ENCODE results near the gene ALCAM.
"Not testable (repeated sequence)": the region's sequence is repeated elsewhere in the genome, so short reads cannot be mapped to it uniquely, and the experiment has no call there.

ALCAM gene

DNA sequence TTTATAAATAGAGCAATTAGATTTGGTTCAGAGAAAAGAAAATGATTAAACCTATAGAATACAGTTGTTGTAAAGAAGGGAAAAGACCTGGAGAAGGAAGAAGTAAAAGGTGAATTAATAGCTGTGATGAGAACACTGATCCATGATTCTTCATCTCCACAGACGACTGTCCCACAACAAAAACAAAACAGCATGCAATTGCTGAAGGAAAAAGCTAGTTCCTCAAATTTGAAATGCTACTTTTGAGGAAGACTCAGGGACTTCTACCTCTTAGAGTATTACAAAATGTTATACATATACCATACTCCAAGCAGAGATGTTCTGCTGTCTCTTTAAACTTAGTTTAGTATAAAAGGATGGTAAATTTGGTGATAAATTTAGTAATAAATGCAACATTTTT is 21.5 kb downstream of the ALCAM start:
- Histone ChIP-seq H3K27ac (ENCODE audit: insufficient read depth, low read depth, low read length, poor library complexity, severe bottlenecking) (no peak overlapping the region), H3K4me1 (ENCODE audit: control insufficient read depth, insufficient read depth, low read length) (no peaks in the 10 kb centered on the region), H3K27me3 (ENCODE audit: control insufficient read depth, insufficient read depth, low read length, poor library complexity, severe bottlenecking) (no peaks in the 10 kb centered on the region), H3K4me3 (ENCODE audit: insufficient read depth, low read depth, low read length) (no peak overlapping the region), H3K36me3 (ENCODE audit: control insufficient read depth, insufficient read depth, low read length) (no peaks in the 10 kb centered on the region), H3K9me3 (ENCODE audit: control insufficient read depth, low read length) (no peaks in the 10 kb centered on the region)
- 67 to 80% methylated on average over 1 of the region's 1 CpG for WGBS, 2 experiments

DNA sequence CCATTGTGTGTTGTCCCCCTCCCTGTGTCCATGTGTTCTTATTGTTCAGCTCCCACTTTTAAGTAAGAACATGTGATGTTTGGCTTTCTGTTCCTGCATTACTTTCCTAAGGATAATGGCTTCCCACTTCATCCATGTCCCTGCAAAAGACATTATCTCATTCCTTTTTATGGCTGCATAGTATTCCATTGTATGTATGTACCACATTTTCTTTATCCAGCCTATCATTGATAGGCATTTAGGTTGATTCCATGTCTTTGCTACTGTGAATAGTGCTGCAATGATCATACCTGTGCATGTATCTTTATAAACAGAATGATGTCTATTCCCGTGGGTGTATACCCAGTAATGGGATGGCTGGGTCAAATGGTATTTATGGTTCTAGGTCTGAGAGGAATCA is 23.1 kb downstream of the ALCAM start:
- 100% methylated on average over 1 of the region's 1 CpG for whole genome bisulfite sequencing, 2 experiments

DNA sequence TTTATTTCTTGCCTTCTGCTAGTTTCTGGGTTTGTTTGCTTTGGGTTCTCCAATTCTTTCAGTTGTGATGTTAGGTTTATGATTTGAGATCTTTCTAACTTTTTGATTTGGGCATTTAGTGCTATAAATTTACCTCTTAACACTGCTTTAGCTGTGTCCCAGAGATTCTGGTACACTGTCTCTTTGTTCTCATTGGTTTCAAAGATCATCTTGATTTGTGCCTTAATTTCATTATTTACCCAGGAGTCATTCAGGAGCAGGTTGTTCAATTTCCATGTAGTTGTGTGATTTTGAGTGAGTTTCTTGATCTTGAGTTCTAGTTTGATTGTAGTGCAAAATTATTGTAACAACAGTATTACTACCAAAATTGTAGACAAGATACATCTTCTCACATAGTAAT is 25.9 kb downstream of the ALCAM start:
- H3K36me3 ChIP-seq (ENCODE audit: control insufficient read depth, insufficient read depth, low read length); H3K4me3 ChIP-seq (ENCODE audit: insufficient read depth, low read depth, low read length); H3K27ac ChIP-seq (ENCODE audit: insufficient read depth, low read depth, low read length, poor library complexity, severe bottlenecking); H3K4me1 ChIP-seq (ENCODE audit: control insufficient read depth, insufficient read depth, low read length); H3K9me3 ChIP-seq (ENCODE audit: control insufficient read depth, low read length); H3K27me3 ChIP-seq (ENCODE audit: control insufficient read depth, insufficient read depth, low read length, poor library complexity, severe bottlenecking): not testable (repeated sequence)

More for the DNA sequence above, 23.1 kb downstream of the ALCAM start:
- H3K9me3 ChIP-seq (ENCODE audit: control insufficient read depth, low read length); H3K36me3 ChIP-seq (ENCODE audit: control insufficient read depth, insufficient read depth, low read length); H3K4me1 ChIP-seq (ENCODE audit: control insufficient read depth, insufficient read depth, low read length); H3K27me3 ChIP-seq (ENCODE audit: control insufficient read depth, insufficient read depth, low read length, poor library complexity, severe bottlenecking); H3K4me3 ChIP-seq (ENCODE audit: insufficient read depth, low read depth, low read length); H3K27ac ChIP-seq (ENCODE audit: insufficient read depth, low read depth, low read length, poor library complexity, severe bottlenecking): not testable (repeated sequence)

DNA sequence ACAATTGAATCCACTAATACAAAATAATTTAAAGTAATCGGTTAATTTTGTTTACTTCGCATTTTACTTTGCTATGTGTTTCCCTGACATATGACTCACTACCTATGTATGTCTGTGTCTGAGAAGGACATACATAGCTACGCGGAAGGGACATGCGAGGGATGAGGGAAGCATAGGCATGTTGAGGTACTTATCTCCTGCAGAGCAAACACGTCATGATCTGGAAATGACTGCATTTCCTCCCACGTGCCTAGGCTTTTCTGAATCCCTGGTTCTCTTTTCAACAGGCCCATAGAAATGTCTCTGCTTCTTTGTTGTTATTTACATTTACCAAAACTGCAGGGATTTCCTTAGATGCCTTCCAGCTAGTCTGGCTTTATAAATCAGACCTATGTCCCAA is 27.5 kb downstream of the ALCAM start:
- Histone ChIP-seq H3K9me3 (ENCODE audit: control insufficient read depth, low read length) (no peaks in the 10 kb centered on the region), H3K27me3 (ENCODE audit: control insufficient read depth, insufficient read depth, low read length, poor library complexity, severe bottlenecking) (no peaks in the 10 kb centered on the region), H3K36me3 (ENCODE audit: control insufficient read depth, insufficient read depth, low read length) (no peaks in the 10 kb centered on the region), H3K4me3 (ENCODE audit: insufficient read depth, low read depth, low read length) (no peak overlapping the region), H3K4me1 (ENCODE audit: control insufficient read depth, insufficient read depth, low read length) (no peaks in the 10 kb centered on the region), H3K27ac (ENCODE audit: insufficient read depth, low read depth, low read length, poor library complexity, severe bottlenecking) (no peak overlapping the region)
- 66 to 81% methylated on average over 5 to 7 of the region's 7 CpGs for WGBS, 2 experiments

DNA sequence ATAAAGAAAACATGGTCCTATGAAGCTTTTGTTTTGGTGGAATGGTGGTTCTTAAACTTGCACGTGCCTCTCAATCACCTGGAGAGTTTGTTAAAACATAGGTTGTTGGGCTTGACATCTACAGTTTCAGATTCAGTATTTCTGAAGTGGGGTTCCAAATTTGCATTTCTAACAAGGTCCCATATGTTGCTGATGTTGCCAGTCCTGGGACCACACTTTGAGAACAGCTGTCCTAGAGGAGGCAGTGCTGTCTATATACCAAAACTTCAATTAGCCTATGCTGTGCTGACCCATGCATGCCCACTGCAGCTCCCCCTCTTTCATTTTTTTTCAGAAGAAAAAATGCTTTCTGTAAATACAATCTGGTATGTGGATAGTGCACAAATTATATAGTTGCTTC is 31.3 kb downstream of the ALCAM start:
- no peak overlapping the region for H3K27ac ChIP-seq (ENCODE audit: insufficient read depth, low read depth, low read length, poor library complexity, severe bottlenecking)
- 82 to 93% methylated on average over 1 of the region's 1 CpG for WGBS, 2 experiments

DNA sequence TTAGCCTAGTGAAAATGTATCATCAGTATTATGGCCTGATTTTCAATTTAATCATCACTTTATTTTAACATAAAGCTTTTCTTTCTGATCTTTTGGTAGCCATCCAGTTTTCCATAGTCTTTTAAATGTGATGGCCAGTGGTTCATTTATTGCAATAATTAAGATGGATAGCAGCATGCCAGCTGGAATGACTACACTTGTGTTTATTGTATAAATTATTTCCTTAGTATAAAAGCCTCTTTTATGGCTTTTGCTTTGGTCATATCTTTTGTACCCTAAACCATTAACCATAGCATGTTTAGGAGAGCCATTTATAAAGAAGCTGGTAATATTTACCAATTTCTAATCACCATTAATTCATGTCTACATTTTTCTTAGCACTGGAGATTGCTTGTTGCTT is 31.7 kb downstream of the ALCAM start:
- Histone ChIP-seq H3K4me3 (ENCODE audit: insufficient read depth, low read depth, low read length) (no peak overlapping the region), H3K9me3 (ENCODE audit: control insufficient read depth, low read length) (no peaks in the 10 kb centered on the region), H3K27ac (ENCODE audit: insufficient read depth, low read depth, low read length, poor library complexity, severe bottlenecking) (no peak overlapping the region), H3K36me3 (ENCODE audit: control insufficient read depth, insufficient read depth, low read length) (no peaks in the 10 kb centered on the region), H3K27me3 (ENCODE audit: control insufficient read depth, insufficient read depth, low read length, poor library complexity, severe bottlenecking) (no peaks in the 10 kb centered on the region), H3K4me1 (ENCODE audit: control insufficient read depth, insufficient read depth, low read length) (no peaks in the 10 kb centered on the region)

More for the DNA sequence above, 31.3 kb downstream of the ALCAM start:
- Histone ChIP-seq H3K27me3 (ENCODE audit: control insufficient read depth, insufficient read depth, low read length, poor library complexity, severe bottlenecking) (no peaks in the 10 kb centered on the region), H3K9me3 (ENCODE audit: control insufficient read depth, low read length) (no peaks in the 10 kb centered on the region), H3K4me3 (ENCODE audit: insufficient read depth, low read depth, low read length) (no peak overlapping the region), H3K4me1 (ENCODE audit: control insufficient read depth, insufficient read depth, low read length) (no peaks in the 10 kb centered on the region), H3K36me3 (ENCODE audit: control insufficient read depth, insufficient read depth, low read length) (no peaks in the 10 kb centered on the region)

DNA sequence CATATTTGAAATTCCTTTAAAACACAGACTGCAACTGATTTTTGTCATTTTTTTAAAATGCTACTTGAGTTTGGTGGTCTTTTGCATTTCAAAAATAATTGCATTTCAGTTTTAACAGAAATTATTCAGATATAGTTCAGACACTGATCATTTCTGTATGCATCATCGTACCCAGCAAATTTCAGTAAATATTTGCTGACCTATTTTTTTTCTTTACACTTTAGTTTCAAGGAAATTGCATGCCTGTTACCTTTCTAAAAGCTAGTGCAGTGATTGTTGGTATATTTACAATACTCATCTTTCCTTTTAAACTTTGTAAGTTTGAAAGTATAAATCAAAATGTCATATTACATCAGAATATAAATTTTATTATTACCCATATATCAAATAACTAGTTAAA is 32.4 kb downstream of the ALCAM start:
- H3K4me3 ChIP-seq (ENCODE audit: insufficient read depth, low read depth, low read length) = no peak overlapping the region
- no peaks in the 10 kb centered on the region for H3K4me1 ChIP-seq (ENCODE audit: control insufficient read depth, insufficient read depth, low read length)
- no peak overlapping the region for H3K27ac ChIP-seq (ENCODE audit: insufficient read depth, low read depth, low read length, poor library complexity, severe bottlenecking)
- H3K27me3 ChIP-seq (ENCODE audit: control insufficient read depth, insufficient read depth, low read length, poor library complexity, severe bottlenecking) = no peaks in the 10 kb centered on the region
- 95 to 100% methylated on average over 1 of the region's 1 CpG for WGBS, 2 experiments
- no peaks in the 10 kb centered on the region for H3K36me3 ChIP-seq (ENCODE audit: control insufficient read depth, insufficient read depth, low read length)
- no peaks in the 10 kb centered on the region for H3K9me3 ChIP-seq (ENCODE audit: control insufficient read depth, low read length)

DNA sequence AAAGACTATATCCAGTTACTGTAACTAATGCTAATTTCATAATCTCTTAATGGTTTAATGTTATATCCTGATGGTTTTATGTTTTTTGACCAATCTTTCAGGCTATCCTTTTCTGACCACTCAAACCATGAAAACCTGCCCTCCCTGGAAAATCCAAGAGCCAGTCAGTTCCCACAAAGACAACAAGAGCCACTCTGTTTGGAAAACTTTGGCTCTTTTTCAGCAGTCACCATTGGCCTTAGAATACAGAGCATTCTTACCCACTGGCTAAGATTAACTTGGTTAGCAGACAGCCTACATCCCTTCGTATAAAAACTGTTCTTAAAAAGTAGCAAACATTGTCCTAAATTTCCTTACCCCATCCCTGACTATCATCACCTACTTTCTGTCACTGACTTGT is 32.9 kb downstream of the ALCAM start:
- 95 to 100% methylated on average over 1 of the region's 1 CpG for WGBS, 2 experiments
- Histone ChIP-seq H3K27me3 (ENCODE audit: control insufficient read depth, insufficient read depth, low read length, poor library complexity, severe bottlenecking) (no peaks in the 10 kb centered on the region), H3K9me3 (ENCODE audit: control insufficient read depth, low read length) (no peaks in the 10 kb centered on the region), H3K4me3 (ENCODE audit: insufficient read depth, low read depth, low read length) (no peak overlapping the region), H3K36me3 (ENCODE audit: control insufficient read depth, insufficient read depth, low read length) (no peaks in the 10 kb centered on the region), H3K27ac (ENCODE audit: insufficient read depth, low read depth, low read length, poor library complexity, severe bottlenecking) (no peak overlapping the region), H3K4me1 (ENCODE audit: control insufficient read depth, insufficient read depth, low read length) (no peaks in the 10 kb centered on the region)

DNA sequence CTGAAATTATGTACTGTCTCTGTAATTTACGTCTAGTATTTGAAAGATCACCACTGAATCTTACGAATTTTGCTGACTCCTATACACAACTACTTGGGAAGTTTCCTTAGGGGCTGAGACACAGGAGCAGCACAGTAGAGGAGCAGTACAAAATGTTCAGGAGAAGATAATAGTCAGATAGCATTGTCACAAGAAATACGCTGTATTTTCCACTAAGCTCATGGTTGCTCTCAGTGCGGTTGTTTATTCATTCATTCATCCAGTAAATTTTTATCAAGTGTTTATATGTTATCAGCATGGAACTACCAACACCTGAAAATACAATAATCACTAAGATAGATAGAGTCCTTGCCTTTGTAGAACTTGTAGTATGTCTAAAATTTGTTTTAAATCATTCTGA is 34.5 kb downstream of the ALCAM start:
- H3K4me3 ChIP-seq (ENCODE audit: insufficient read depth, low read depth, low read length) = no peak overlapping the region
- 89 to 97% methylated on average over 3 to 4 of the region's 4 CpGs for WGBS, 2 experiments
- H3K4me1 ChIP-seq (ENCODE audit: control insufficient read depth, insufficient read depth, low read length) = no peaks in the 10 kb centered on the region
- H3K27me3 ChIP-seq (ENCODE audit: control insufficient read depth, insufficient read depth, low read length, poor library complexity, severe bottlenecking) = no peaks in the 10 kb centered on the region
- H3K36me3 ChIP-seq (ENCODE audit: control insufficient read depth, insufficient read depth, low read length) = no peaks in the 10 kb centered on the region
- H3K27ac ChIP-seq (ENCODE audit: insufficient read depth, low read depth, low read length, poor library complexity, severe bottlenecking) = no peak overlapping the region
- no peaks in the 10 kb centered on the region for H3K9me3 ChIP-seq (ENCODE audit: control insufficient read depth, low read length)

DNA sequence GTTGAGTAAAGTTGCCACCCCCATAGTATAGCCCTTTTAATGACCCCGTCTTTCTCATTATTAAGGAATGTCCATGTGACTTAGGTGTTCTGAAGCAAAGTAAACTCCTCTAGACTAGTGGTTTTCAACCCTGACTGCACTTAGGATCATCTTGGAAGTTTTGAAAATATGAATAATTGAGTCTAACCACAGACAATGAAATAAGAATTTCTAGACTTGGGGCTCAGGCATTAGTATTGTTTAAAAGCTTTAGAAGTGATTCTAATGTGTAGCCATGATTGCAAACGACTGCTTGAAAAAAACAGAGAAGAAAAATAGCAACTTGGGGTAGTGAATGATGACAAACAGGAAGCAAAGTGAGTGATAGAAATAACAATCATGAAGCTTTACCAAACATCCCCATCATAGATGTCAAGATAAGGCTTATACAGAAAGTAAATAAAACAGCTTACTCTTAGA is 35.0 kb downstream of the ALCAM start:
- H3K9me3 ChIP-seq (ENCODE audit: control insufficient read depth, low read length) = no peaks in the 10 kb centered on the region
- no peaks in the 10 kb centered on the region for H3K36me3 ChIP-seq (ENCODE audit: control insufficient read depth, insufficient read depth, low read length)
- H3K27ac ChIP-seq (ENCODE audit: insufficient read depth, low read depth, low read length, poor library complexity, severe bottlenecking) = no peak overlapping the region
- 93 to 100% methylated on average over 2 of the region's 2 CpGs for WGBS, 2 experiments
- H3K4me3 ChIP-seq (ENCODE audit: insufficient read depth, low read depth, low read length) = no peak overlapping the region
- no peaks in the 10 kb centered on the region for H3K4me1 ChIP-seq (ENCODE audit: control insufficient read depth, insufficient read depth, low read length)
- H3K27me3 ChIP-seq (ENCODE audit: control insufficient read depth, insufficient read depth, low read length, poor library complexity, severe bottlenecking) = no peaks in the 10 kb centered on the region

DNA sequence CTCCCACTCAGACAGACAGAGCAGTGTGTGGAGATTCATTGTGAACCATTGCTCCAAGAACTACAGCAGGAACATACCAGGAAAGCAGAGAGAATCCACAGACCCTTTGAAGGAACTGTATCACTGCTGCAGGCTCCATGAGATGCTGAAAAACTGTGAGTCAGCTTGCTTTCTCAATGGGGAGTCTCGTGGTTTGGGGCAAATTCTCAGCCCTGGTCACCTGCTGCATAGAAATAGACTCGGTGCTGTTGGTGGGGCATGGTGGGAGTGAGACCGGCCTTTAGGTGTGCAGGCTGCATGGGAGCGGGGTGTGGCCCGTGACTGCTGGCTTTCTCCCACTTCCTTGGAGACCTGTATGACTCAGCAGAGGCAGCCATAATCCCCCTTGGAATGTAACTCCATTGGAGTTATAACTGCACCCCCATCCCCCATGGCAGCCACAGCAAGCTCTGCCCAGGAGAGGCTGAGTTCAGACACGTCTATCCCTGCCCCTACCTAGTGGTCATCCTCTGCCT is 35.6 kb downstream of the ALCAM start:
- no peaks in the 10 kb centered on the region for H3K4me1 ChIP-seq (ENCODE audit: control insufficient read depth, insufficient read depth, low read length)
- WGBS, 2 experiments = 93% methylated on average over 6 of the region's 6 CpGs
- peaks cover 2% of the 10 kb centered on the region for H3K9me3 ChIP-seq (ENCODE audit: control insufficient read depth, low read length)
- no peak overlapping the region for H3K4me3 ChIP-seq (ENCODE audit: insufficient read depth, low read depth, low read length)
- H3K36me3 ChIP-seq (ENCODE audit: control insufficient read depth, insufficient read depth, low read length) = no peaks in the 10 kb centered on the region
- no peaks in the 10 kb centered on the region for H3K27me3 ChIP-seq (ENCODE audit: control insufficient read depth, insufficient read depth, low read length, poor library complexity, severe bottlenecking)
- H3K27ac ChIP-seq (ENCODE audit: insufficient read depth, low read depth, low read length, poor library complexity, severe bottlenecking) = no peak overlapping the region
